ENCODE data around the gene ZNF300.
"Not testable (repeated sequence)": the region's sequence is repeated elsewhere in the genome, so short reads cannot be mapped to it uniquely, and the experiment has no call there.

ZNF300 gene

GRCh38 chr5:150846308-150846653 is 58.5 kb downstream of the ZNF300 start, which contains the start of gene IRGM:
IRGM (plus strand) TSS chr5:150846521; CDS start chr5:150848124, 1,603 bp downstream.
- not testable (repeated sequence) for DNase-seq (ENCODE audit: low spot score); FAIRE-seq

GRCh38 chr5:150845185-150845859 is 59.5 kb downstream of the ZNF300 start:
- DNase-seq (ENCODE audit: low spot score); FAIRE-seq: not testable (repeated sequence)
